Astrocyte (in vitro differentiated cells and primary cell): Measurements from ENCODE around the gene TBC1D24.

Source experiments
- CTCF ChIP-seq: IDR thresholded peaks from 2 replicates; pipeline ENCODE4 v1.5.1; 2011; ENCODE audit warnings: low read depth, mild to moderate bottlenecking, inconsistent platforms, low read length, moderate library complexity; ENCODE audit not compliant: insufficient read depth
- EZH2 ChIP-seq: IDR thresholded peaks from 2 replicates; pipeline ENCODE4 v1.6.1; 2012; ENCODE audit warnings: mild to moderate bottlenecking, low read length, inconsistent platforms; ENCODE audit not compliant: insufficient read depth

DNA sequence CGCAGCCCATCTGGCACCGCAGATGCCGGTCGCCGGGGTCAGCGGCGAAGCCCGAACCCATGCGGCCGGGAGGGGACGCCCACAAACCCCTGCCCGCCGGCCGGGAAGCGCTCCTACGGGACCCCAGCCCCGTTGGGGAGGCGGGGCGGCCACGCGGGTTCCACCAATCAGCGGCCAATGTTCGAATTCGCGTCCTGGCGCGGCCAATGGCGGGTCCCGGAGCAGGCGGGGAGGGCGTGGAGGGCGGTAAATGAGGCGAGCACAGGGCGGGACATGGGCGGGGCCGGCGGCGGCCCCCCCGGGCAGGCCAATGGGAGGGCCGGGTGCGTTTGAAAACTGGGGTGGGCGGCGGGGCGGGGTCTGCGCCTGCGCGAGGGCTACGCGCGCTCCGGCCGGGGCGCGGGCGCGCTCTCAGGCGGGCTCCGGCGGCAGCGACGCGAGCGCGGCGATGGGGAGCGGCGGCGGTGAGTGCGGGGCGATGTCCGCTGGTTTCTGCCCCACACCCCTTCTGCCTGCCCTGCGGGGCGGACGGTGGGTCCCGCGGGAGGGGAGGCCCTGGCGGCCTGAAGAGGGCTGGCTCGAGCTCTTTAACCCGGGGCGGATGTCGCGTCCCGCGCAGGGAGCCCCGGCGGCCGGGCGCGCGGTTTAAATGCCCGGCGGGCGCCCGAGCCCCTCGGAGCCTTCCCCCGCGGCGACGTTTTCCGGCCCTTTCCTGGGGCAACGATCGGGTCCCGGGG, 45.7 kb upstream of the TBC1D24 start, which contains the start of gene CCNF:
- TF ChIP-seq CTCF = no peak
- TF ChIP-seq EZH2 = no peak
